ENCODE data around the gene PFDN4.

PFDN4 gene

DNA sequence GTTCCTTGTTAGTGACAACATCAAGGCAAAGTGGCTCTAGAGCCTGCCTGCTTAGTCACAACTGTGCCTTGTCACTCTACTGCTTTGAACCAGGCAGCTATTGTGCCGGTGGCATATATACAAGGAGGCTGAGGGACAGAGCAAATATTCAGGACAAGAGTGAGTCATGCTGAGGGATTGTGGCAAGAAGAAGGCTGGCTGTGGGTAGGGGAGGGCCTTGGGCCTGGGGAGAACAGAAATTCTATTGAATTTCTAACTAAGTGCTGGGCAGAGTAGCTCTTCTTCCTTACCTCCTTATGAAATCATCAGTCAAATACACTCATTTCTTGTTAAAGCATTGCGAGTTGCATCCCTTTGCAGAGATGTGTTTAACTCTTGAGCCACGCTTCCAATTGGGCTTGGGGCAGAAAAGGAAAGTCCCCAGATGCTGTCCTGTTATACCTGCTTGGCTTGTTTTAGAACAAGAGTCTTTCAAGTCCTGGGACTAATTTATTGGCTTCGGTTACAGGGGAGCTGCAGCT lies 59.7 kb downstream of the PFDN4 start:
- DNase-seq (ENCODE audit: low read depth), result no peak
- H3K4me3 ChIP-seq (ENCODE audit: low read depth, low read length), result no peak overlapping the region
- TF ChIP-seq, protein P1, sequence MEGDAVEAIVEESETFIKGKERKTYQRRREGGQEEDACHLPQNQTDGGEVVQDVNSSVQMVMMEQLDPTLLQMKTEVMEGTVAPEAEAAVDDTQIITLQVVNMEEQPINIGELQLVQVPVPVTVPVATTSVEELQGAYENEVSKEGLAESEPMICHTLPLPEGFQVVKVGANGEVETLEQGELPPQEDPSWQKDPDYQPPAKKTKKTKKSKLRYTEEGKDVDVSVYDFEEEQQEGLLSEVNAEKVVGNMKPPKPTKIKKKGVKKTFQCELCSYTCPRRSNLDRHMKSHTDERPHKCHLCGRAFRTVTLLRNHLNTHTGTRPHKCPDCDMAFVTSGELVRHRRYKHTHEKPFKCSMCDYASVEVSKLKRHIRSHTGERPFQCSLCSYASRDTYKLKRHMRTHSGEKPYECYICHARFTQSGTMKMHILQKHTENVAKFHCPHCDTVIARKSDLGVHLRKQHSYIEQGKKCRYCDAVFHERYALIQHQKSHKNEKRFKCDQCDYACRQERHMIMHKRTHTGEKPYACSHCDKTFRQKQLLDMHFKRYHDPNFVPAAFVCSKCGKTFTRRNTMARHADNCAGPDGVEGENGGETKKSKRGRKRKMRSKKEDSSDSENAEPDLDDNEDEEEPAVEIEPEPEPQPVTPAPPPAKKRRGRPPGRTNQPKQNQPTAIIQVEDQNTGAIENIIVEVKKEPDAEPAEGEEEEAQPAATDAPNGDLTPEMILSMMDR (IDR thresholded peaks at IDR 0.05; ENCODE audit: low read depth, low read length, missing control alignments), result no peak

- no peak for DNase-seq (ENCODE audit: low read depth)
- H3K4me3 ChIP-seq (ENCODE audit: low read depth, low read length), result no peak overlapping the region
- TF ChIP-seq, protein P1 (IDR thresholded peaks at IDR 0.05; ENCODE audit: low read depth, low read length, missing control alignments), result no peak
Observed at GRCh38 chr20:54268941-54269340, 61.1 kb downstream of the PFDN4 start.
